ENCODE results near the gene EMC10.
"Not testable (repeated sequence)": the region's sequence is repeated elsewhere in the genome, so short reads cannot be mapped to it uniquely, and the experiment has no call there.

EMC10 gene

GRCh38 chr19:50476224-50476906, at the start of gene EMC10, which contains the start of gene GARIN5A:
EMC10 (plus strand) TSS chr19:50476507; CDS start chr19:50476545, 38 bp downstream.
GARIN5A (minus strand) TSS chr19:50476848; CDS start chr19:50476388, 460 bp downstream.
- DNase-seq (ENCODE audit: low read depth in 2 of 2), result peak; percentile 85 to 88

DNA sequence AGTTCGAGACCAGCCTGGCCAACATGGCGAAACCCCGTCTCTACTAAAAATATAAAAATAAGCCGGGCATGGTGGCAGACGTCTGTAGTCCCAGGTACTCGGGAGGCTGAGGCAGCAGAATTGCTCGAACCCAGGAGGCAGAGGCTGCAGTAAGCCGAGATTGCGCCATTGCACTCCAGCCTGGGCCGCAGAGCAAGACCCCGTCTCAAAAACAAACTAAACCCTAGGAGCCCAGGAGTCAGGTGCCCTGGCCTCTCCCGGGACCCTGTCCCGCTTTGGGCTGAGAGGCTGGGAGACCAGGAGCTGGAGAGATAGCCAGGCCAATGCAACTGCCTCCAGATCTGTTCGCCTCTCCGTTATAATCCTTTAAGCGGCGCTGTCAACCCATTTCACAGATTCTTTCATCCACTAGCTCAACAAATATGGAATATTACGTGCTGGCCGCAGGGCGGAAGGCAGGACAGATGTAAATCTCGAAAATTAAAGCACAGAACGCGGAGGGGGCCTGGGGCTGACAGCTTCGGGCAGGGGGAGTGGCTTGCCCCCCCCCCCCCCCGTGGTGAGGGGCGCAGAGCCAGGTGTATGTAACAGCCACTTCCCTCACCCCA, 48.9 kb upstream of the EMC10 start:
- DNase-seq (ENCODE audit: low read depth in 2 of 2), result no peak

GRCh38 chr19:50427997-50428425, 48.3 kb upstream of the EMC10 start:
- DNase-seq (ENCODE audit: low read depth in 2 of 2), result no peak

- DNase-seq (ENCODE audit: low read depth in 2 of 2), result no peak
These were observed 47.4 kb upstream of the EMC10 start for GRCh38 chr19:50428772-50429463.

DNA sequence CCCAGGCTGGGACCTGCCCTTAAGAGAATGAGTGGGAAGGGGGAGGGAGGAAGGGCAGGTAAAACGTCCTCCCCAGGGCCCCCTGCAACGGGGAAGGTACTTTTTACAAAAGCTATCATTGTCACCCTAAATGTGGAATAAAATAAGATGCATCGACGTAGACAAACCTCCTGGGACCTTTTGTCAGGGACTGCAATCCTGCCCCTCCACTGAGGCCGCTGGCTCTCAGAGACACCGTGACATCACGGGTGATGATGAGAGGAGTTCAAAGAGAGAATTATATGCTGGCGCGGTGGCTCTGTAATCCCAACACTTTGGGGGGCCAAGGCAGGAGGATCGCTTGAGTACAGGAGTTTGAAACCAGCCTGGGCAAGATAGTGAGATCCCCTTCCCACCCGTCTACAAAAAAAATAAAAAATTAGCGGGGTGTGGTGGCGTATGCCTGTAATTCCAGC, 45.4 kb upstream of the EMC10 start:
- DNase-seq (ENCODE audit: low read depth in 2 of 2), result no peak

DNA sequence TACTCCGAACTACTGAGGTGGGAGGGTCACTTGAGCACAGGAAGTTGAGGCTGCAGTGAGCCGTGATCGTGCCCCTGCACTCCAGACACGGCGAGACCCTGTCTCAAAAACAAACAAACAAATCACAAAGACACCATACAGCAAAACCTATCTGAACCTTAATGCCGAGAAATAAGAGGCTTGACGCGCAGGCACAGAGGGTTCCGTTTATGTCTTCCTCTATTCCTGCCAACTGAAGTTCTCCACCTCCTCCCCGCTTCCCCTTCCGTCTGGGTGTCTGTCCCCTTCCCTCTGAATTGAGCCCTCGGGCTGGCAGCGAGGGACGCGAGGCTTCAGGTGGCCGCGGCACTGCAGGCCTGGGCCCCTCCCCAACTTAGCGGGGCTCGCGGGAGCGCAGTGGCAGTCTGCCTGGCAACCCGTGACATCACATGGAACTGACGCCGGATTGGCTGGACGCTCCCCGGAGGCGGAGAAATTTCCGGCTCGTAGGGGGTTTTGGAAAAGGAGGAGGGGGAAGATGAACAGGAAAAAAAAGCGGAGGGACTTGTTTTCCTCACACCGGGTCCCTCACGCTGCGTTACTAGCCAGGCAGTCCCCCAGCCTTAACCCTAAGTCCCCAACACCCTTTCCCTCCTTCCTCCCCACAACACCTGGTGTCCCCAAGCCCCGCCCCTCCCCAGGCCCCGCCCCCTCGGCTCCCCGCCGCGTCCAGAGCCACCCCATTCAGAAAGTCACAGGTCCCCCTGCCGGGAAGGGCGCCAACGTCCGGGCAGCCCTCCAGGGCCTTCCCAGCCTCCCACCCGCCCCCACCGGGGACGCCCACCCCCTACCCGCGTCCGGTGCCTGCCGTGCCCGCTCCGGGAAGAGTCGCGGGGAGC, 44.7 kb upstream of the EMC10 start:
- DNase-seq (ENCODE audit: low read depth in 2 of 2), result peak; percentile 68 to 73

- DNase-seq (ENCODE audit: low read depth in 2 of 2), result no peak
These were observed 43.9 kb upstream of the EMC10 start, which contains the start of gene MYBPC2 for GRCh38 chr19:50432221-50433028. MYBPC2 (plus strand) TSS chr19:50432892; CDS start chr19:50432954, 62 bp downstream.

GRCh38 chr19:50433201-50434180, 42.8 kb upstream of the EMC10 start:
- DNase-seq (ENCODE audit: low read depth in 2 of 2), result no peak

DNA sequence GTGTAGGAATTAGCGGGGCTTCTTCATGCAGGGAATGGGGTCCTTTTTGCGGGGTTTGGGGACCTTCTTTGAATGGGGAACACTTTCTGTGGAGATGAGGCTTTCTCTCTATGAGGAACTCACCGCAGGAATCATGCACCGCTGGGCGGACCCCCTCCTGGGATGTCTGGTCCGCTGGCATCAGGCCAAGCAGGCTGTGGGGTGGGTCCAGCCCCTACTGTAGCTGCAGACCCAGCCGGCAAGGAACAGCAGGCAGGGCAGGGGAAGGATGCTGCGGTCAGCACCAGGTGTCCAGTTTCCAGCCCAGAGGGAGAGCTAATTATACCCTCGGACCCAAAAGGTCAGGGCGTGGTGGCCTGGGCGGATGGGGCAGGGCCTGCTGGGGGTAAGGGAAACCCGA, 41.8 kb upstream of the EMC10 start:
- no peak for DNase-seq (ENCODE audit: low read depth in 2 of 2)

DNA sequence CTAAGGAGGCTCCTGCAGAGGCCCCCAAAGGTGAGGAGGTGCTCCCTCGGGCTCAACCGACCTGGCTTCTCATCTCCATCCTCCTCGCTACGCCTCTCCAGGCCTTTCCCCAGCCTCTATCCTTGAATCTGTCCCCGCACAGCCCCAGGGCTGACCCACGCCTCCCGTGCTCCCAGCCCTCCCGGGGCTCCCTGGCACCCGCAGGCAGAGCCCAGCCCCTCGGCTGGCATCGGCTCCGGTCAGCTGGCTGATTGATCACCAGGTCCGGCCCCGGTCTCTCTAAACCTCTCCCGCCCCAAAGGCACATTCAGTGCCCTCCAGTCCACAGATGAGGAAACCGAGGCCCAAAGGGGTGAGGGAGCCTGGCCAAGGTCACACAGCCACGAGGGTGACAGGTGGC, 41.1 kb upstream of the EMC10 start:
- no peak for DNase-seq (ENCODE audit: low read depth in 2 of 2)

- DNase-seq (ENCODE audit: low read depth in 2 of 2), result no peak
These were observed 40.7 kb upstream of the EMC10 start for GRCh38 chr19:50435627-50436026.

- no peak for DNase-seq (ENCODE audit: low read depth in 2 of 2)
These were observed 38.4 kb upstream of the EMC10 start for GRCh38 chr19:50437862-50438449.

GRCh38 chr19:50439130-50439529, 37.2 kb upstream of the EMC10 start:
- not testable (repeated sequence) for DNase-seq (ENCODE audit: low read depth in 2 of 2)

GRCh38 chr19:50444059-50444458, 32.2 kb upstream of the EMC10 start:
- no peak for DNase-seq (ENCODE audit: low read depth in 2 of 2)

DNA sequence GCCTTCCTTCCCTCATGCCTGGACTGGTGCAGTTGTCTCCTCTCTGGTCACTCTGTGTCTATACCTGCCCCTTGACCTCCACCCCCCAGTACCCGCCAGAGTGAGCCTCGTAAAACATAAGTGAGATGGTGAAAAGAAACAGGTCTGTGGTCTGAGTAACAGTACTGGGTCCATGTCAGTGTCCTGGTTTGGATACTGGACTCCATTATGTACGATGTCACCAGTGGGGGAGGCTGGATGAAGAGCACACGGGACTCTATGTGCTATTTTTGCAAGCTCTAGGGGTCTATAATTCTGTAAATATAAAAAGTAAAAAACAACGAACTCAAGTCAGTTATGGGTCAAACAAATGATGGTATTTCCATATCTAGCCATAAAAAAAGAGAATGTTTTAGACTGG, 29.3 kb upstream of the EMC10 start:
- DNase-seq (ENCODE audit: low read depth in 2 of 2), result no peak

GRCh38 chr19:50447750-50448149, 28.6 kb upstream of the EMC10 start:
- no peak for DNase-seq (ENCODE audit: low read depth in 2 of 2)

DNA sequence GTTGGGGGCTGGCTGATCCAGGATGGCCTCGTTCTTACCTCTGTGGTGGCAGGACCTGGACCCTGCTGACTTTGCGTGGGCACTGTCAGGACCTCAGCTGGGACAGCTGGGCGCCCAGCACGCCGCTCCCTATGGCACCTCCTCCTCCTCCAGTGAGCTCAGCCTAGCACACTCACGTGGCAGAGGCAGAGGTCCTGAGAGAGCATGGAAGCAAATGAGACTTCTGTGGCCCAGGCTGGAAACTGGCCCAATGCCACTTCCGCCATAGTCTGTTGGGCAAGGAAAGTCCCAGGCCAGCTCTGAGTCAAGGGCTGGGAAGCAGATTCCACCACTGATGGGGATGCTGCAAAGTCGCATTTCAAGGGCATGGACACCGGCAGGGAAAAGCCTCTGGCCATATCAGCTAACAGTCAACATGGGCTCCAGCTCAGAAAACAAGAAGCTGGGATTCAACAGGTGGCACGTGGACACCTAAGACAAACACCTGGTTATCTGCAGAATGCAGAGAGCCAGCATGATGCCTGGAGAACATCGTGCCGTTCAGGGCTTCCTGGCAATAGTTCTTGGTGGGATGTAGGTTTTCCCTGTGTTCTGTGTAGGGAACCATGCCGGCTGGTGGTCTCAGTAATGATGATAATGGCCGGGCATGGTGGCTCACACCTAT, 26.9 kb upstream of the EMC10 start:
- DNase-seq (ENCODE audit: low read depth in 2 of 2), result no peak

DNA sequence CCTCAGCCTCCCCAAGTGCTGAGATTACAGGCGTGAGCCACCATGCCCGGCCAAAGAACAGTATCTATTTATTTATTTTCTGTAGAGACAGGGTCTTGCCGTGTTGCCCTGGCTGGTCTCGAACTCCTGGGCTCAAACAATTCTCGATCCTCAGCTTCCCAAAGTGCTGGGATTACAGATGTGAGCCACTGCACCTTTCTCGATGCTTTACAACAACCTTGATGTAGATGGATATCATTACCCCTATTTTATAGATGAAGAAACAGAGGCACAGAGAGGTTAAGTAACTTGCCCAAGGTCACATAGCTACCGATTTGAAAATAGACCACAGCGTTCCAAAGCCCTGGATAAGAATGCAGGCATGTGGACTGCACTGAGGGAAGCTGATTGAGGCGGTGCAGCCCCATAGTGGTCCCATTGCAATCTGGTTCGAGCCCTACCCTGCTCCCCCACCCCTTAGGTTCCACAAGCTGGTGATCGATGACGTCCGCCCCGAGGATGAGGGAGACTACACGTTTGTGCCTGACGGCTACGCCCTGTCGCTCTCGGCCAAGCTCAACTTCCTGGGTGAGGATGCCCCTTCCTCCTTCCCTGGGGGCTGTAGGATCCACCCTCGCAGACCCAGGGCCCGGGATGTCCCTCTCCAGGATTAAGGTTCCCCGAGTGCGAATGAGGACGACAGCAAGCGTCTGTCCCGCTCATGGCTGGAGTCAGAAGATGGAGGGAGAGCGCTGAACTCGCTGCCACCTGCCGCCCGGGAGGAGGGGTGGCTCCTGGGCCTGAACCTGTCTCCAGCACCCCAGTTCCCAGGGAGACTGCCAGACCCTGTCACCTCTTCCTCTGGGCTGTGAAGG, 25.7 kb upstream of the EMC10 start:
- no peak for DNase-seq (ENCODE audit: low read depth in 2 of 2)

Measured in stimulated activated CD8-positive, alpha-beta memory T cell treated with anti-CD3 and anti-CD28 coated beads, Interleukin-15, amount 100 ng/mL, for 4 hours (primary cell).